Measurements from ENCODE around the gene ZNF804B. TPM values are rescaled to one million over a fixed set of nuclear protein-coding genes. Genes with fewer than 3 reads are reported as not detected.

Gene ZNF804B
- total and polyA plus RNA-seq, 2 of the 4 experiments (the other 2 are of a cell fraction), result not detected

GRCh38 chr7:89311886-89312285, 552.4 kb downstream of the ZNF804B start:
- no peak overlapping the region for H2AK5ac ChIP-seq (ENCODE audit: low read depth, low read length)
- H3K4me3 ChIP-seq (ENCODE audit: insufficient read depth, low read depth, low read length), result no peak overlapping the region
- H3K9me1 ChIP-seq (ENCODE audit: insufficient read depth, low read length), result no peaks in the 10 kb centered on the region
- no peak overlapping the region for H4K5ac ChIP-seq (ENCODE audit: low read depth, low read length)
- H2AFZ ChIP-seq (replicated peaks; ENCODE audit: low read length, poor library complexity), result no peak overlapping the region
- intact Hi-C loops (cut with micrococcal nuclease), result no loop called here
- POLR2A ChIA-PET (ENCODE audit: unreplicated experiment), result no interaction called here
- no peak overlapping the region for H3K27ac ChIP-seq (ENCODE audit: insufficient read depth, low read length)
- no peaks in the 10 kb centered on the region for H4K20me1 ChIP-seq (ENCODE audit: insufficient read depth, low read length)
- no peak overlapping the region for H3K23ac ChIP-seq (ENCODE audit: low read depth, low read length)
- H2BK5ac ChIP-seq (ENCODE audit: low read depth, low read length, poor library complexity, severe bottlenecking), result no peak overlapping the region
- no peak overlapping the region for H3K9ac ChIP-seq (ENCODE audit: low read depth, low read length)
- no peaks in the 10 kb centered on the region for H3K36me3 ChIP-seq (ENCODE audit: control insufficient read depth, insufficient read depth, low read length)
- H4K8ac ChIP-seq (ENCODE audit: low read depth in 2 of 2, low read length in 2 of 2), result no peak overlapping the region
- TF ChIP-seq MAZ (IDR thresholded peaks at IDR 0.05; ENCODE audit: borderline replicate concordance, low read depth, low read length), result no peak
- no peak for TF ChIP-seq ELK1 (IDR thresholded peaks at IDR 0.05; ENCODE audit: borderline replicate concordance, low read depth, low read length)
- no peak for TF ChIP-seq RFX5 (IDR thresholded peaks at IDR 0.05; ENCODE audit: low read depth, low read length)
- TF ChIP-seq RCOR1 (IDR thresholded peaks at IDR 0.05; ENCODE audit: insufficient replicate concordance, low read length), result no peak
- TF ChIP-seq MAFK (IDR thresholded peaks at IDR 0.05; ENCODE audit: low read depth, low read length), result no peak
- no peak for TF ChIP-seq RAD21 (IDR thresholded peaks at IDR 0.05; ENCODE audit: low read length)
- TF ChIP-seq CEBPB (IDR thresholded peaks at IDR 0.05; ENCODE audit: low read depth, low read length), result no peak
- TF ChIP-seq SMC3 (IDR thresholded peaks at IDR 0.05; ENCODE audit: low read depth, low read length), result no peak
- TF ChIP-seq CTCF (conservative IDR thresholded peaks at IDR 0.05; ENCODE audit: low read depth, low read length), result no peak
- TF ChIP-seq BHLHE40 (IDR thresholded peaks at IDR 0.05; ENCODE audit: low read depth, low read length), result no peak
- no peak for TF ChIP-seq FOS (IDR thresholded peaks at IDR 0.05; ENCODE audit: low read depth, low read length)
- TF ChIP-seq MXI1 (IDR thresholded peaks at IDR 0.05; ENCODE audit: borderline replicate concordance, low read depth, low read length), result no peak
- TF ChIP-seq NFE2L2 (IDR thresholded peaks at IDR 0.05; ENCODE audit: low read depth, low read length), result no peak
- no peak for TF ChIP-seq POLR2A (IDR thresholded peaks at IDR 0.05; ENCODE audit: low read depth, low read length)
- TF ChIP-seq CHD1 (IDR thresholded peaks at IDR 0.05; ENCODE audit: low read depth, low read length), result no peak
- TF ChIP-seq USF2 (IDR thresholded peaks at IDR 0.05; ENCODE audit: low read depth, low read length), result no peak
- no peaks in the 10 kb centered on the region for H3K79me1 ChIP-seq (ENCODE audit: low read depth in 1 of 2, low read length in 2 of 2)
- ATAC-seq (ENCODE audit: low read depth), result no peak
- no peak overlapping the region for H2AK9ac ChIP-seq (replicated peaks; ENCODE audit: low read depth, low read length, poor library complexity)
- no peak overlapping the region for H2BK15ac ChIP-seq (ENCODE audit: low read depth, low read length)
- DNase-seq, result no peak
- no peak overlapping the region for H4K91ac ChIP-seq (ENCODE audit: insufficient read depth, low read depth, low read length)
- in situ Hi-C loops (cut with MboI; ENCODE audit: low sequenced_read_pairs), result no loop called here
- no CpG with 5 or more reads among the region's 4 CpGs for WGBS, 2 experiments (ENCODE audit: extremely low coverage in 2 of 2, insufficient read length in 1 of 2)
- H3K56ac ChIP-seq (ENCODE audit: extremely low read depth, insufficient read depth, low read length), result no peak overlapping the region
- CTCF ChIA-PET, result no interaction called here
- H3K27me3 ChIP-seq (ENCODE audit: control insufficient read depth, insufficient read depth, low read length), result no peaks in the 10 kb centered on the region
- dilution Hi-C loops (cut with HindIII; ENCODE audit: low sequenced_read_pairs, unreplicated experiment), result no loop called here
- H2BK120ac ChIP-seq (ENCODE audit: low read depth, low read length), result no peak overlapping the region
- no peak overlapping the region for H3K4ac ChIP-seq (ENCODE audit: low read depth, low read length)
- peaks cover 2% of the 10 kb centered on the region for H3K9me3 ChIP-seq (ENCODE audit: control insufficient read depth, insufficient read depth, low read length)
- no TSS peak for BruUV-seq (replicated peaks)
- no peaks in the 10 kb centered on the region for H3K4me1 ChIP-seq (ENCODE audit: control insufficient read depth, insufficient read depth, low read length)
- H3K14ac ChIP-seq (replicated peaks; ENCODE audit: low read depth, low read length), result no peak overlapping the region
- H2BK20ac ChIP-seq (ENCODE audit: low read depth, low read length), result no peak overlapping the region
- H3K4me2 ChIP-seq (ENCODE audit: low read depth, low read length), result no peak overlapping the region
- H3K18ac ChIP-seq (ENCODE audit: low read depth, low read length), result no peak overlapping the region
